Right atrium auricular region (tissue), 2 donors: ENCODE measurements around the gene TXNRD1. TPM values are rescaled to one million over a fixed set of nuclear protein-coding genes. Genes with fewer than 3 reads are reported as not detected.
A peak's percentile ranks its signal among the peaks of the same experiment; 100 is the strongest.
"Not testable (repeated sequence)": the region's sequence is repeated elsewhere in the genome, so short reads cannot be mapped to it uniquely, and the experiment has no call there.

ENCODE experiments used
- DNase-seq: peaks from one replicate; pipeline ENCODE4 v3.0.0-alpha.2; 2019; ENCODE audit warnings: low spot score
- H3K27ac ChIP-seq, 2 donors: fragments of 200-600 bp; sonication (generic); 1 replicate in 1 of 2; 2 replicates in 1 of 2; pipeline ENCODE4 v1.5.1; 2016 to 2019
- H3K27me3 ChIP-seq, 2 donors: fragments of 200-600 bp; sonication (generic); one replicate each; pipeline versions ENCODE4 v1.5.1 to v1.6.0; 2017 to 2019
- H3K36me3 ChIP-seq: fragments of 200-600 bp; sonication (generic); one replicate; pipeline ENCODE4 v1.5.1; 2016
- H3K4me1 ChIP-seq, 2 donors: fragments of 200-600 bp; sonication (generic); one replicate each; pipeline versions ENCODE4 v1.5.1 to v1.6.0; 2017 to 2019
- H3K4me3 ChIP-seq, 2 donors: fragments of 200-600 bp; sonication (generic); 1 replicate in 1 of 2; 2 replicates in 1 of 2; pipeline ENCODE4 v1.5.1; 2017 to 2019; ENCODE audit warnings: mild to moderate bottlenecking in 1 of 2, moderate library complexity in 1 of 2
- H3K9me3 ChIP-seq, 2 donors: fragments of 200-600 bp; sonication (generic); one replicate each; pipeline ENCODE4 v1.5.1; 2019
- total RNA-seq, 2 donors: library from RNA; depleted of rRNA; stranded (reverse); fragments of >200 nt; gene quantifications; one replicate each; pipeline ENCODE4 v1.1.0, GENCODE V29; 2016
- TF ChIP-seq, protein P1 (sequence below), 2 donors: fragments of 200-600 bp; sonication (generic); IDR thresholded peaks; one replicate each; pipeline ENCODE4 v1.5.1; 2019; ENCODE audit warnings: antibody characterized with exemption in 2 of 2

The TXNRD1 gene
- total RNA-seq, 2 donors from 2014 or later: 191 to 286 TPM

DNA sequence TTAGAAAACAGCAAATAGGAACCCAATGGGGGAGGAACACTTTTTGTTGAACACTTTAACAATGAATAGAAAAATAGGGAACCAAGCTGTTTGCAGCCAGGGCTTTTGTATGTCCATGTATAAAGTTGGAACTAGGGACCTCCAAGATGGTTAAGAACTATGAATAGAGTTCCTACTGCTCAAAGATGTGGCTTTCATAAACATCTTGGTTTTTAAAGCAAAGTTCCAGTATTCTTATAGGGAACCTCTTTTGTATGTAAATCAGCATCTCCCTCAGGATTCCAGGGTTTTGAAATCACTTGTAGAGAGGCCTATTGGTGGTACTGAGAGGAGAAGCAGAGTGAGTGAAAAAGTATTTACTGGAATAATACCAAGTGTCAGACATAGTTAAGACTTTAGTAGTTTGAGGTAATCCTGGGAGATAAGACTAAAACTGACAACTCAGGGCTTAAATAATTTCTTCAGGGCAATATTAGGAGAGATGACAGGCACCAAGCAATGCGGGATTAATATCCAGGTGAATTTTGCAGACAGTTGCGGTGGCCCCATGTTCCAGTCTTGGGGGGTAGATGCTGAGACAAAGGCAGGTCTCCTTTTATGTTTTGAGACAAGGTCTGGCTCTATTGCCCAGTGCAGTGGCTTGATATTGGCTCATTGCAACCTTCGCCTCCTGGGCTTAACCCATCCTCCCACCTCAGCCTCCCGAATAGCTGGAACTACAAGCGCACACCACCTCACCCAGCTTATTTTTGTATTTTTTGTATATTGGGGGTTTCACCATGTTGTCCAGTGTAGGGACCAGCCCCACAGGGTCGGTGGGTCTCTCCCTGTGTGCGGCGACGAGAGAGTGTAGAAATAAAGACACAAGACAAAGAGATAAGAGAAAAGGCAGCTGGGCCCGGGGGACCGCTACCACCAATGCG, 77.6 kb downstream of the TXNRD1 start:
- H3K27ac ChIP-seq: no peak overlapping the region
- TF ChIP-seq, protein P1, sequence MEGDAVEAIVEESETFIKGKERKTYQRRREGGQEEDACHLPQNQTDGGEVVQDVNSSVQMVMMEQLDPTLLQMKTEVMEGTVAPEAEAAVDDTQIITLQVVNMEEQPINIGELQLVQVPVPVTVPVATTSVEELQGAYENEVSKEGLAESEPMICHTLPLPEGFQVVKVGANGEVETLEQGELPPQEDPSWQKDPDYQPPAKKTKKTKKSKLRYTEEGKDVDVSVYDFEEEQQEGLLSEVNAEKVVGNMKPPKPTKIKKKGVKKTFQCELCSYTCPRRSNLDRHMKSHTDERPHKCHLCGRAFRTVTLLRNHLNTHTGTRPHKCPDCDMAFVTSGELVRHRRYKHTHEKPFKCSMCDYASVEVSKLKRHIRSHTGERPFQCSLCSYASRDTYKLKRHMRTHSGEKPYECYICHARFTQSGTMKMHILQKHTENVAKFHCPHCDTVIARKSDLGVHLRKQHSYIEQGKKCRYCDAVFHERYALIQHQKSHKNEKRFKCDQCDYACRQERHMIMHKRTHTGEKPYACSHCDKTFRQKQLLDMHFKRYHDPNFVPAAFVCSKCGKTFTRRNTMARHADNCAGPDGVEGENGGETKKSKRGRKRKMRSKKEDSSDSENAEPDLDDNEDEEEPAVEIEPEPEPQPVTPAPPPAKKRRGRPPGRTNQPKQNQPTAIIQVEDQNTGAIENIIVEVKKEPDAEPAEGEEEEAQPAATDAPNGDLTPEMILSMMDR (IDR thresholded peaks at IDR 0.05): no peak
- H3K36me3 ChIP-seq: peaks cover 89% of the 10 kb centered on the region
- no peak overlapping the region for H3K4me3 ChIP-seq
- H3K27me3 ChIP-seq: no peaks in the 10 kb centered on the region
- no peaks in the 10 kb centered on the region for H3K9me3 ChIP-seq
- no peak for DNase-seq
- H3K4me1 ChIP-seq: peaks cover 0 to 74% of the 10 kb centered on the region in 2 donors

- peaks cover 88% of the 10 kb centered on the region for H3K36me3 ChIP-seq
- DNase-seq, H3K9me3 ChIP-seq, H3K4me3 ChIP-seq, H3K27me3 ChIP-seq: not testable (repeated sequence)
- H3K27ac ChIP-seq: peak overlapping the region in 1 of 2 donors; percentile 48
- peaks cover 0 to 81% of the 10 kb centered on the region in 2 donors for H3K4me1 ChIP-seq
Observed at GRCh38 chr12:104294158-104294859, 78.7 kb downstream of the TXNRD1 start.

DNA sequence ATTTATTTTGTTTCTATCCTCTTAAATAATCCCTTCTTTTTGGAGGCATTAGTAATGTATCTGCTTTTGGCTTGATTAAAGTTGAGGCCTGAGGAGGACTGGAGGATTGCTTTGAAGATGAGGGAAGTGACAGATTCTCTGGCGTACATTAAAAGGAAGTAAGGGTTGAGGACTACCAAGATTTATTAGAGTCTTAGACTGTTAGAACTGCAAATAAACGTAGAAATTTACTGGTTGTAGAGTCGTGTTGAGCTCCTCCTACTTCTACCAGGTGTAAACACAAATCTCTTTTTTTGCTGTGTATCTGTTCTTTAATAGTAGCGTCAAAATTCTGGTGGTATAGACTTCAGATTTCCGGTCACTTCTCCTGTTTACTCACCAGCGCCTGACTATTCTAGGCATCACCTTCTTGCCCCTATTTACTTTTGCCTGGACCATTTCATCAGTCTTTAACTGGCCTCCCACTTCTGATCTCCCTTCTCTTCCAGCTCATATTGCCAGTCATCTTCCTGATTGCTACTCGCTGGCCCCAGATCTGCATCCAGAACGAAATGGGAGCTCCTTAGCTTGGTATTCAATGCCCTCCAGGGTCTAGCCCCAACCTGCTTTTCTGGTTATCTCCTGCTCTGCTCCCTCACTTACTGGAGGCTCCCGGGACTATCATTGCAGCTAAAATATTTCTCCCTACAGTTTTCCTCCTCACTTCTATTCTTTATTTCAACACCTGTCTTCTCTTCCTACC, 79.5 kb downstream of the TXNRD1 start:
- peak overlapping the region in 1 of 2 donors; percentile 48 for H3K27ac ChIP-seq
- peaks cover 84% of the 10 kb centered on the region for H3K36me3 ChIP-seq

GRCh38 chr12:104295954-104296353, 80.4 kb downstream of the TXNRD1 start:
- H3K4me1 ChIP-seq: peaks cover 0 to 87% of the 10 kb centered on the region in 2 donors
- no peak overlapping the region for H3K27ac ChIP-seq
- no peak overlapping the region for H3K4me3 ChIP-seq
- H3K9me3 ChIP-seq: no peaks in the 10 kb centered on the region
- H3K36me3 ChIP-seq: peaks cover 75% of the 10 kb centered on the region
- no peak for DNase-seq
- TF ChIP-seq, protein P1 (IDR thresholded peaks at IDR 0.05): no peak
- H3K27me3 ChIP-seq: no peaks in the 10 kb centered on the region

More for the DNA sequence above, 79.5 kb downstream of the TXNRD1 start:
- H3K27me3 ChIP-seq: no peaks in the 10 kb centered on the region
- H3K9me3 ChIP-seq: no peaks in the 10 kb centered on the region
- no peak overlapping the region for H3K4me3 ChIP-seq
- H3K4me1 ChIP-seq: peaks cover 0 to 81% of the 10 kb centered on the region in 2 donors
- TF ChIP-seq, protein P1 (IDR thresholded peaks at IDR 0.05): no peak
- no peak for DNase-seq

DNA sequence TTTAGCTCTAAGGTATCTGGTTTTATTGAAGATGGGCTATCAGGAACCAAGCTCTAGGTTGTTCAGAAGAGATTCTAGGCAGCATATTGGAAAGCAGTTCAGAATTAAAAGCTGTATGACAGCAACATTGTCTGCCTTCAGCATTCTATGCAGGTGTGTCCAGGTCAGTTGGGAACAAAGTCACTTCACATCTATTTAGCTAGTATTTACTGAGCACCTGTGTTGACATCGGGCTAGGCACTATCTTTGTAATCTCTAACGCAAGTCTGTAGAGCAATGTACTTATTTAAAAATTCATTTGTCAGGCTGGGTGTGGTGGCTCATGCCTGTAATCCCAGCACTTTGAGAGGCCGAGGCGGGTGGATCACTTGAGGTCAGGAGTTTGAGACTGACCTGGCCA, 81.1 kb downstream of the TXNRD1 start:
- H3K9me3 ChIP-seq: no peaks in the 10 kb centered on the region
- H3K4me3 ChIP-seq: no peak overlapping the region
- H3K4me1 ChIP-seq: peaks cover 0 to 91% of the 10 kb centered on the region in 2 donors
- peaks cover 67% of the 10 kb centered on the region for H3K36me3 ChIP-seq
- TF ChIP-seq, protein P1 (IDR thresholded peaks at IDR 0.05): no peak
- H3K27me3 ChIP-seq: no peaks in the 10 kb centered on the region
- DNase-seq: no peak
- no peak overlapping the region for H3K27ac ChIP-seq
